Fibroblast of skin of back (primary cell): ENCODE data around the gene COL13A1.

ENCODE experiments used
- DNase-seq: peaks from one replicate; pipeline ENCODE4 v3.0.0-alpha.2; 2013

Gene COL13A1

DNA sequence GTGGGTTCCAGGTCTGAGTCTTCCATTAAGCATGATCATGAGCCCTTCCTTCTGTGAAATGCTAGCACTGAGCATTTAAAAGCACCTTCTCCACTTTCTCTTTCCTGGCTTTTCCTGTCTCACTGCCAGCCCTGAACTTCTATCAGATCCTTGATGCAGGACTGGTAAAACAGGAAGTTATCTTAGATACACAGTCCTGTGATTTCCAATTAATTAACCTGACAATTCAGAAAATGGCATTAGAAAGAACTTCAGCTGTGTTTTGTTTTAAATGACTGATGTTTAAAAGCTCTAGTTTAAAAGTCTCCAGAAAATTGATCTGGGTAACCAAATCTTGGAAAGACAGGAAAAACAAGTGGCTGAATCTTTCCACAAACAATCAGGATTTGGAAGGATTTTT, 172.0 kb downstream of the COL13A1 start:
- DNase-seq, result no peak

DNA sequence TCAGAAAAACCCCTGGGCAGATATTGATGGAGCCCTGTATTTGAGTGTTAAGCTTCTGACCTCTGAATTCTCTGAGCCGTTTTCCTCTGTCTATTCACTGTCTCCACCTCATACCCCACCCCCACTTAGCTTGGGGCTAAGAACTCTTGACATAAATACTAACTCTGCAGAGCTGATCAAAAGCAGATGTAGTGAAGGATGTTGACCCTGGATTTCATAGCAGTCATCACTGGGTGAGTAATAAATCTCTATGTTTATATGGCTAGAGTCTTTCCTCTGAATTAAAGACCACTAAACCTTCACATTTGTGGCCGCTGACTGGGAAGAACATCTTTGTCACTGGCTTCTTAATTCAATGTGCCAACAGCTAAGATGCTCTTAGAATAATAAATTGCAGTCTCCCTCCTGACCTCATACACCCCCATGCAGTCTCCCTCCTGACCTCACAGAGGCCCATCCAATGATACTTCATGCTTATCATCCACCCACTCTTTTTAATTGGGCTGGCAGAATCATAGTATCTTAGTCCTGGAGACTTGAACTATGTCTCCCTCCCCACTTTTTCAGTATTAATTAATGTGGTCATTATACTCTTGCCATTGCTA, 172.9 kb downstream of the COL13A1 start:
- peak; percentile 95 for DNase-seq

DNA sequence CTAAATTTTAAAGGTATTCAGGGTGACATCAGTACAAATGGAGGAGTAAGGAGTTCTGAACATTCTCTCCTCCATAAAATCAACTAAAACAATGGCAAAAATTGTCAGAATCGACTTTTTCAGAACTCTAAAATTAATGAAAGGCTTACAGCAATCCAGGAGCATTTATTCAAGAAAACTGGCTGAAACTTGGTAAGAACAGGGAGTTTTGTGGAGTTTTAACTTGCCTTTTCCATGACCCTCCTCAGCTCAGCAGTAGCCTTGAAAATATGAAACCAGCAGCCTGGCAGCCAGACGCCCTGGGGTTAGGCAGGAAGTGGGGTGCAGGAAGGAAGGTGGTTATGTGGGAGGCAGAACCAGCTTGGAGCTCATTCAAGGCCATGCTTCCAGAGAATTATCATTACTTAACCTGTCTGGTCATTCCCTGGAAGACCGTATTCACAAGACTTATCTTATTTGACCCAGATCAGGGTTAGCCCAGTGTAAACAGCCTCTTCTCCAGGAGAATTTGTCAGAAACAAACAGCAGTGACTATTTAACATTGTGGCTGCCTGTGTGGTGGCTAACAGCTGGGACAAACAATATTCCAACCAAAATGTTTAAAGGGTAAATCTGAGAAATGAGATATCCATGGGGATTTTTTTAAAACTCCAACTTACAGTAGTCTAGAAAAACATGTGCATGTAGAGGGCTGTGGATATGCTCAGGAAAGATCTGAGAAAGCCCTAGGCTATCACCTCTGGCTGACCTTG, 175.3 kb downstream of the COL13A1 start:
- DNase-seq, result no peak

DNA sequence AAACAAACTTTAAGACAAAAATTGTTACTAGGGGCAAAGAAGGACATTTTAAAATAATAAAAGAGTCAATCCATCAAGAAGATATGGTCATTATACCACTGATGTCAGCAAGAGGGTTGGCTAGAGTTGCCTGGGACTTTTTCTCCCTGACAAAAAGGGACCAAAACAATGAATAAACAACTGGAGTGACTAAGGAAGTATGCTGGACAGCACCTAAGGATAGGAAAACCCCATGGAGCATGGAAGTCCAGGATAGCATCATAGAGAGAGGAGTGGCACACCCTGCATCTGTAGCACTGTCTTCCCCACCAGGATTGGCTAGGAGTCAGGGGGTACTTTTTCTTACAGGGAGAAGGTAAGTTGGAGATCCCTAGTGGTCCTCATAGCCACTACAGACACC, 177.5 kb downstream of the COL13A1 start:
- DNase-seq, result no peak

DNA sequence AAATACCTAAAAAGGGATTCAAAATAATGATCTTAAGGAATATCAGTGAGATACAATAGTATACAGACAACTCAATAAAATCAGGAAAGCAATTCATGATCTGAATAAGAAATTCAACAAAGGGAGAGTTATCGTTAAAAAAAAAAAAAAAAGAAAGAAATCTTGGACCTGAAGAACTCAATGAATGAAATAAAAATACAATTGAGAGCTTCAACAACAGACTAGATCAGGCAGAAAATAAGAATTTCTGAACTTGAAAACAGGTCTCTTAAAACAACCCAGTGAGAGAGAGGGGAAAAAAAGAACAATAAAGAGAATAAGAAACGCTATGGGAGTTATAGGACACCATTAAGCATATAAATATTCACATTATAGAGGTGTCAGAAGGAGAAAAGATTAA, 179.0 kb downstream of the COL13A1 start:
- no peak for DNase-seq

DNA sequence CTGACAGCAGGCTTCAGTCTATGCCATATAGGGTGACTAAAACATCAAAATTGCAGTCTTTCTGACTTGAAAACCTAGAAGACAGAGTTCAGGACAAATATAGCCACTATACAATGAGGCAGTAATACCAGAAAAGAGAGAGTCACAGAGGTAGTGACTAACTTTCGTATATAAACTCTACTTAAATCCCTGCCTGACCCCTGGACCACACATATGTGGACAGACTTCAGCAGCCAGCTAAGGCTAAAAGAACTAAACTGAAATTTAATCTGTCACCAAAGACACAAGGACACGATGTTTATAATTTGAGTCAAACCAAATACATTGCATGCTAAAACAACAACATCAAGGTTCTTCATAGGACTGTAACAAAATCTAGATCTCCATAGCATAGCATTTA, 186.4 kb downstream of the COL13A1 start:
- peak; percentile 27 for DNase-seq

DNA sequence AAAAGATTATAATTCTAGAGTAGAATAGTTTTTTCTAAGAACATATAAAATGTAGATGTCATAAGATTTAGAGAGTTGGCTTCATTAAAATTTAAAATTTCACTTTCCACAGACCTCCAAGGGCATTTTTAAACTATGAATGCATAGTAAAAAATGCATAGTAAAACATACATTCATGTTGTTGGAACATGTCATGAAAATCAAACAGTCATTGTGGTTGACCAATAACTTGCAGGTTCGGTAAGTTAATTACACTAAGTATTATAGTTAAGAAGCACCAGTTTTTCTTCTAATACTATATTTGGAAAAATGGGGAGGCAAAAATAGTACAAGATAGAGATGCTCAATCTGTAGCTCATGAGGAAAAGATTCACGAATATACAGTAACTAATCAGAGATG, 189.4 kb downstream of the COL13A1 start:
- DNase-seq, result no peak

DNA sequence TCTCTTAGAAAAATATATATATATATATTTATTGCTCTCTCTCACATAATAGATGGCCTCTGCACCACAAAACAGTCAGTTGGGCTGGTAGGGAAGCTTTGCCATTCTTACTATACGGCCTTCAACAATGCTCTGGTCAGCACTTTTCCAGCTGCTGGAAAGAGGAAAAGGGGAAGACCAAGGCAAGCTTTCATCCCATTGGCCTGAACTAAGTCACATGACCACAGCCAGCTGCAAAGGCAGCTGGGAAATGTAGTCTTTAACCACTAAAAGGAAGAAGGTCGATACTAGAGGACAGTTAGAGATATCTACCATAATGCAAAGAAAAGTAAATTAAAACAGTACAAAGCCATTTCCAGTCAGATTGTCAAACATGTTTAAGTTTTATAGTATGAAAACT, 192.6 kb downstream of the COL13A1 start:
- DNase-seq, result peak; percentile 64

DNA sequence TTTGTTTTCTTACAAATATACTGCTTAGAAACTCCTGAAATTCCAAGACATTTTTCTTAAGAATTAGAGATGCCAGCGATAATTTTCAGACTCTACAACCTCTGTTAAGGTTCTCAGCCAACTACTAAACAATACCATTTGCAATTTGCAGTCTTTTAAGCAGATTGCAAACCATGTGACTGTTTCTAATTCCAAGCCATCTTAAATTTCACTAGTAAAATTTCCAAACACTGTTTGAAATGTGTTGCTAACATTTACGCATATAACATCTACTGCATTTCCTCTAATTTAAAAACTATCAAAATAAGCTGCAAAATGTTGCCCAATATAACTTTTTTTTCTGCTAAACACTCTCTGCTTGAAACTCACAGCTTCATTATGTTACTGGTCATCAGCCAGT, 194.9 kb downstream of the COL13A1 start:
- no peak for DNase-seq

DNA sequence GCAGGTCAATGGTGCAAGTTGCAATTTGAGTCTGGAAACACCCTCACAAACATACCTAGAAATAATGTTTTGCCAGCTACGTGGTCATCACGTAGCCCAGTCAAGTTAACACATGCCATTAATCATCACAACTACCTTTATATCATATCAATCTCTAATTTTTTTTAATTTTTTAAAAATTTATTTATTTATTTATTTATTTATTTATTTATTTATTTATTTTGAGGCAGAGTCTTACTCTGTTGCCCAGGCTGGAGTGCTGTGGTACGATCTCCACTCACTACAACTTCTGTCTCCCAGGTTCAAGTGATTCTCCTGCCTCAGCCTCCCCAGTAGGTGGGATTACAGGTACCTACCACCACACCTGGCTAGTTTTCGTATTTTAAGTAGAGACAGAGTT, 198.6 kb downstream of the COL13A1 start:
- no peak for DNase-seq

DNA sequence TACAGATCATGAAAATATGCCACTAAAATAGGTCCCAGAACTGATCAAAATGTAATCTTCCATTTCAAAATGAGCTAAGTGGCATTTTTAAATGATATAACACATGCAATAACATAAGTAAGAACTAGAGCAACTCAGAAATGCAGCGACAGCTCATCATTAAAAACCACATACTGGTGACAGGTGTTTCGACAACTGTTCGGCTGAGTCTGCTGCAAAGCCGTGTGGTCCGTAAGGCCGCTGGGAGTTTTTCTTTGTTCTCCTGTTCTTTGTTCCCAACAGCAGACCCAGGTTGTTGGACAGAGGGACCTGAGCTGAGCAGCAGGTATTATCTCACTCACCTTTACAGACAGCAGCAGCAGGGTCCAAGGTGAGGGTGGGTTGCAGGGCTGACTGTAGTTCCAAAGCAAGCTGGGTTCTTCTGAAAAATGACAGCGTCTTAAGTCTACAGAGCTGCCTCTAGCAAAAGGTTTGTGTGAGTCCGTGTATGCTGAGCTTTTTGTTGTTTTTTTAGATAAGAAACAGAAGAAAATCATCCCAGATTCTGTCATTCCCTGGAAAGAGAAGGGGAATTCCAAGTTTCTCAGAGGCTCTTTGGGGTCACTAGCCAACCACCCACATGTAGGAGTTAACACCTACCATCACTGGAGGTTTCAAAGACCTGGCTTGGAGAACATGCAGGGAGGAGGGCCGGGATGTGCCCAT, 205.6 kb downstream of the COL13A1 start:
- DNase-seq, result no peak
